ENCODE measurements around the gene NOC2L.

Gene NOC2L

GRCh38 chr1:913491-914130 is 45.4 kb downstream of the NOC2L start:
- DNase-seq: no peak

- DNase-seq: no peak
Measured at GRCh38 chr1:912740-913301, 46.2 kb downstream of the NOC2L start.

- DNase-seq: no peak
Measured at GRCh38 chr1:911875-912739, 46.9 kb downstream of the NOC2L start.

- no peak for DNase-seq
Measured at GRCh38 chr1:910881-911721, 48.0 kb downstream of the NOC2L start.

GRCh38 chr1:910311-910880 is 48.7 kb downstream of the NOC2L start:
- DNase-seq: no peak

- no peak for DNase-seq
Measured at GRCh38 chr1:909861-910310, 49.2 kb downstream of the NOC2L start.

- no peak for DNase-seq
Measured at GRCh38 chr1:908661-909060, 50.4 kb downstream of the NOC2L start.

- DNase-seq: no peak
Measured at GRCh38 chr1:907611-908451, 51.2 kb downstream of the NOC2L start.

GRCh38 chr1:906600-907420 is 52.2 kb downstream of the NOC2L start:
- no peak for DNase-seq

GRCh38 chr1:905811-906599 is 53.1 kb downstream of the NOC2L start:
- DNase-seq: no peak

GRCh38 chr1:905071-905749 is 53.8 kb downstream of the NOC2L start:
- no peak for DNase-seq

- peak; percentile 18 for DNase-seq
Measured at GRCh38 chr1:904310-904950, 54.6 kb downstream of the NOC2L start.

- DNase-seq: no peak
Measured at GRCh38 chr1:903721-904271, 55.3 kb downstream of the NOC2L start.

GRCh38 chr1:903305-903704 is 55.8 kb downstream of the NOC2L start:
- DNase-seq: no peak

GRCh38 chr1:902802-903201 is 56.3 kb downstream of the NOC2L start:
- DNase-seq: no peak

- DNase-seq: no peak
Measured at GRCh38 chr1:901108-901859, 57.8 kb downstream of the NOC2L start.

GRCh38 chr1:899636-900317 is 59.3 kb downstream of the NOC2L start:
- no peak for DNase-seq
